Panc1 (cell line): ENCODE measurements around the gene XRCC4. TPM values are rescaled to one million over a fixed set of nuclear protein-coding genes. Genes with fewer than 3 reads are reported as not detected.

Experiments used
- ATAC-seq: fragments of 200-7000 bp; cut with Tn5 transposase; 2 replicates; pipeline ENCODE4 v1.9.1; 2020; ENCODE audit warnings: mild to moderate bottlenecking, moderate library complexity
- BruUV-seq: library from RNA; stranded (reverse); fragments of 400-500 nt; replicated peaks from 2 replicates; lab custom pipeline; 2021; lab: Mats Ljungman, UMichigan
- CTCF ChIA-PET: fragments of 300-600 bp; sonication (Branson Sonifier 250); formaldehyde crosslinking; loops from one replicate; lab custom pipeline; 2022; ENCODE audit warnings: antibody characterized with exemption; lab: Charles Lee
- POLR2A ChIA-PET: fragments of 300-600 bp; sonication (Branson Sonifier 250); formaldehyde crosslinking; loops from one replicate; lab custom pipeline; 2022; ENCODE audit warnings: antibody characterized with exemption; lab: Charles Lee
- DNase-seq: peaks from one replicate; pipeline ENCODE4 v3.0.0-alpha.2; 2010; ENCODE audit warnings: low read depth, low spot score
- H3K27ac ChIP-seq: 2 replicates; pipeline ENCODE4 v1.5.1; 2011; ENCODE audit warnings: mild to moderate bottlenecking, low read length, inconsistent platforms
- H3K27me3 ChIP-seq: fragments of 200-500 bp; sonication (Bioruptor generic); 2 replicates; pipeline ENCODE4 v1.6.0; 2014; ENCODE audit warnings: low read length, inconsistent platforms; ENCODE audit not compliant: control insufficient read depth, insufficient read depth
- H3K36me3 ChIP-seq: fragments of 200-500 bp; sonication (Bioruptor generic); 2 replicates; pipeline ENCODE4 v1.5.1; 2014; ENCODE audit warnings: inconsistent platforms, mild to moderate bottlenecking, low read length, moderate library complexity; ENCODE audit not compliant: control insufficient read depth, insufficient read depth
- H3K4me1 ChIP-seq: 2 replicates; pipeline ENCODE4 v1.5.1; 2011; ENCODE audit warnings: inconsistent platforms, mild to moderate bottlenecking, low read length, moderate library complexity; ENCODE audit not compliant: control insufficient read depth, insufficient read depth
- H3K4me3 ChIP-seq, 2 experiments: 2 replicates each; pipeline ENCODE4 v1.5.1; 2011 to 2012; ENCODE audit warnings: low read depth in 2 of 2, low read length in 2 of 2, mild to moderate bottlenecking in 2 of 2, inconsistent platforms in 1 of 2, moderate library complexity in 1 of 2
- H3K9me3 ChIP-seq: fragments of 200-500 bp; sonication (Bioruptor generic); 2 replicates; pipeline ENCODE4 v1.5.1; 2014; ENCODE audit warnings: low read depth, mild to moderate bottlenecking, inconsistent platforms, low read length, moderate library complexity; ENCODE audit not compliant: control insufficient read depth, insufficient read depth
- POLR2AphosphoS5 ChIP-seq: IDR thresholded peaks from 2 replicates; pipeline ENCODE4 v1.6.1; 2012; ENCODE audit warnings: mild to moderate bottlenecking, low read depth, low read length, moderate library complexity
- SIN3A ChIP-seq: IDR thresholded peaks from 2 replicates; pipeline ENCODE4 v1.6.1; 2012; ENCODE audit warnings: low read depth, mild to moderate bottlenecking, low read length, moderate library complexity, borderline replicate concordance; ENCODE audit not compliant: insufficient read depth
- TCF7L2 ChIP-seq: IDR thresholded peaks from 2 replicates; pipeline ENCODE4 v1.6.1; 2011; ENCODE audit warnings: mild to moderate bottlenecking, low read depth, low read length, inconsistent platforms
- in situ Hi-C: cut with HindIII; loops from 2 replicates; pipeline ENCODE4 v1.10.0; 2016; ENCODE audit warnings: low sequenced_read_pairs, low pct_unique_long_range_greater_than_20kb
- intact Hi-C: fragments of 100-400 bp; cut with micrococcal nuclease; formaldehyde crosslinking; loops from one replicate; pipeline ENCODE4 v1.10.0; 2022; ENCODE audit not compliant: unreplicated experiment
- total RNA-seq: library from RNA; stranded (reverse); gene quantifications from one replicate; pipeline ENCODE4 v1.2.1, GENCODE V29; 2021; ENCODE audit not compliant: unreplicated experiment
- TF ChIP-seq, protein P1 (sequence below): fragments of 450-650 bp; IDR thresholded peaks from 2 replicates; pipeline ENCODE4 v1.5.1; 2017; ENCODE audit warnings: mild to moderate bottlenecking
- TF ChIP-seq, protein P2 (sequence below), 2 experiments: IDR thresholded peaks; 2 replicates each; pipeline ENCODE4 v1.6.1; 2011 to 2012; ENCODE audit warnings: low read depth in 2 of 2, control low read depth in 1 of 2, low read length in 1 of 2, mild to moderate bottlenecking in 1 of 2, moderate library complexity in 1 of 2; ENCODE audit not compliant: insufficient read depth in 1 of 2

The XRCC4 gene
- total RNA-seq, 1 experiment from 2014 or later: 12.5 TPM

DNA sequence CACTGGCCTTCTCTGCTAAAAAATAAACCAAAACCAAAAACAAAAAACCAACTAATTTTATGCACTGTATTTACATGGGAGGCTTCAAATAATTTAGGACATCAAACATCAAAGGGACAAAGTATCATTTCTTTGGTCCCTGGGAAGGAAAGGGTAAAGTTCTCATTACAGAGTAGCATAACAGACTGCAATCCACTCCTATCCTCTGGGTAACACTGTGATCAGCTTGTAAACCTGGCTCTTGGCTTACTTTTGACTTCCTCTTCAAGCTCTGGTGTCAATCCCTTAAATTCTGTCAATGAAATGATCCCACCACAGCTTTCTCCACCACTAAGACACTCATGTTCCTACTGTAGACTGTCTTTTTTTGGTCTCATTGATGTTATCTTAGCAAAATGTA lies 324.4 kb downstream of the XRCC4 start:
- in situ Hi-C loops: no loop called here
- no TSS peak for BruUV-seq
- intact Hi-C loops: no loop called here
- Histone ChIP-seq H3K36me3 (no peaks in the 10 kb centered on the region), H3K27ac (no peak overlapping the region), H3K4me3 (no peak overlapping the region), H3K27me3 (no peaks in the 10 kb centered on the region), H3K9me3 (no peaks in the 10 kb centered on the region), H3K4me1 (no peaks in the 10 kb centered on the region)
- DNase-seq (no peak), ATAC-seq (no peak)
- TF ChIP-seq TCF7L2 (no peak), SIN3A (no peak), POLR2AphosphoS5 (no peak)
- TF ChIP-seq, protein P1, sequence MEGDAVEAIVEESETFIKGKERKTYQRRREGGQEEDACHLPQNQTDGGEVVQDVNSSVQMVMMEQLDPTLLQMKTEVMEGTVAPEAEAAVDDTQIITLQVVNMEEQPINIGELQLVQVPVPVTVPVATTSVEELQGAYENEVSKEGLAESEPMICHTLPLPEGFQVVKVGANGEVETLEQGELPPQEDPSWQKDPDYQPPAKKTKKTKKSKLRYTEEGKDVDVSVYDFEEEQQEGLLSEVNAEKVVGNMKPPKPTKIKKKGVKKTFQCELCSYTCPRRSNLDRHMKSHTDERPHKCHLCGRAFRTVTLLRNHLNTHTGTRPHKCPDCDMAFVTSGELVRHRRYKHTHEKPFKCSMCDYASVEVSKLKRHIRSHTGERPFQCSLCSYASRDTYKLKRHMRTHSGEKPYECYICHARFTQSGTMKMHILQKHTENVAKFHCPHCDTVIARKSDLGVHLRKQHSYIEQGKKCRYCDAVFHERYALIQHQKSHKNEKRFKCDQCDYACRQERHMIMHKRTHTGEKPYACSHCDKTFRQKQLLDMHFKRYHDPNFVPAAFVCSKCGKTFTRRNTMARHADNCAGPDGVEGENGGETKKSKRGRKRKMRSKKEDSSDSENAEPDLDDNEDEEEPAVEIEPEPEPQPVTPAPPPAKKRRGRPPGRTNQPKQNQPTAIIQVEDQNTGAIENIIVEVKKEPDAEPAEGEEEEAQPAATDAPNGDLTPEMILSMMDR: no peak
- TF ChIP-seq, protein P2, sequence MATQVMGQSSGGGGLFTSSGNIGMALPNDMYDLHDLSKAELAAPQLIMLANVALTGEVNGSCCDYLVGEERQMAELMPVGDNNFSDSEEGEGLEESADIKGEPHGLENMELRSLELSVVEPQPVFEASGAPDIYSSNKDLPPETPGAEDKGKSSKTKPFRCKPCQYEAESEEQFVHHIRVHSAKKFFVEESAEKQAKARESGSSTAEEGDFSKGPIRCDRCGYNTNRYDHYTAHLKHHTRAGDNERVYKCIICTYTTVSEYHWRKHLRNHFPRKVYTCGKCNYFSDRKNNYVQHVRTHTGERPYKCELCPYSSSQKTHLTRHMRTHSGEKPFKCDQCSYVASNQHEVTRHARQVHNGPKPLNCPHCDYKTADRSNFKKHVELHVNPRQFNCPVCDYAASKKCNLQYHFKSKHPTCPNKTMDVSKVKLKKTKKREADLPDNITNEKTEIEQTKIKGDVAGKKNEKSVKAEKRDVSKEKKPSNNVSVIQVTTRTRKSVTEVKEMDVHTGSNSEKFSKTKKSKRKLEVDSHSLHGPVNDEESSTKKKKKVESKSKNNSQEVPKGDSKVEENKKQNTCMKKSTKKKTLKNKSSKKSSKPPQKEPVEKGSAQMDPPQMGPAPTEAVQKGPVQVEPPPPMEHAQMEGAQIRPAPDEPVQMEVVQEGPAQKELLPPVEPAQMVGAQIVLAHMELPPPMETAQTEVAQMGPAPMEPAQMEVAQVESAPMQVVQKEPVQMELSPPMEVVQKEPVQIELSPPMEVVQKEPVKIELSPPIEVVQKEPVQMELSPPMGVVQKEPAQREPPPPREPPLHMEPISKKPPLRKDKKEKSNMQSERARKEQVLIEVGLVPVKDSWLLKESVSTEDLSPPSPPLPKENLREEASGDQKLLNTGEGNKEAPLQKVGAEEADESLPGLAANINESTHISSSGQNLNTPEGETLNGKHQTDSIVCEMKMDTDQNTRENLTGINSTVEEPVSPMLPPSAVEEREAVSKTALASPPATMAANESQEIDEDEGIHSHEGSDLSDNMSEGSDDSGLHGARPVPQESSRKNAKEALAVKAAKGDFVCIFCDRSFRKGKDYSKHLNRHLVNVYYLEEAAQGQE (IDR thresholded peaks at IDR 0.05; ENCODE audit: insufficient read depth in 1 of 2, low read depth in 2 of 2, low read length in 1 of 2): no peak
- CTCF ChIA-PET: no interaction called here
- POLR2A ChIA-PET: no interaction called here

Other genes with a start within 250 kb of the XRCC4 start
- gene TMEM167A, start 153 bp upstream of the XRCC4 start, total RNA-seq: 117 TPM